A549 (cell line): ENCODE results near the gene RPS6KA4.

Source experiments
- CHD2 ChIP-seq: fragments of 150-350 bp; IDR thresholded peaks from 2 replicates; pipeline ENCODE4 v1.6.1; 2014; ENCODE audit warnings: low read length; ENCODE audit not compliant: partially characterized antibody
- E2F6 ChIP-seq: IDR thresholded peaks from 2 replicates; pipeline ENCODE4 v1.6.1; 2012; ENCODE audit warnings: low read depth, borderline replicate concordance
- RAD21 ChIP-seq, 2 experiments: fragments of >200 bp in 1 of 2; sonication (Bioruptor Twin) in 1 of 2; formaldehyde crosslinking in 1 of 2; IDR thresholded peaks in 1 of 2; conservative IDR thresholded peaks in 1 of 2; 2 replicates in 1 of 2; 3 replicates in 1 of 2; pipeline ENCODE4 v1.6.1; 2012 to 2018; ENCODE audit warnings: inconsistent platforms in 1 of 2
- SMC3 ChIP-seq: fragments of >200 bp; sonication (Bioruptor Twin); formaldehyde crosslinking; IDR thresholded peaks from 3 replicates; pipeline ENCODE4 v1.6.1; 2018; ENCODE audit warnings: inconsistent platforms
- TF ChIP-seq, protein P1 (sequence below): fragments of 250-450 bp; sonication (Bioruptor Pico); IDR thresholded peaks from 2 replicates; pipeline ENCODE4 v1.5.0; 2021; ENCODE audit warnings: mild to moderate bottlenecking, moderate library complexity, borderline replicate concordance
- TF ChIP-seq, protein P2 (sequence below): fragments of 200-600 bp; sonication (generic); IDR thresholded peaks from 2 replicates; pipeline ENCODE4 v1.6.1; 2016; ENCODE audit warnings: antibody characterized with exemption, mild to moderate bottlenecking, moderate library complexity
- TF ChIP-seq, protein P3 (sequence below): fragments of 450-650 bp; IDR thresholded peaks from 2 replicates; pipeline ENCODE4 v1.6.1; 2014; ENCODE audit warnings: antibody characterized with exemption

DNA sequence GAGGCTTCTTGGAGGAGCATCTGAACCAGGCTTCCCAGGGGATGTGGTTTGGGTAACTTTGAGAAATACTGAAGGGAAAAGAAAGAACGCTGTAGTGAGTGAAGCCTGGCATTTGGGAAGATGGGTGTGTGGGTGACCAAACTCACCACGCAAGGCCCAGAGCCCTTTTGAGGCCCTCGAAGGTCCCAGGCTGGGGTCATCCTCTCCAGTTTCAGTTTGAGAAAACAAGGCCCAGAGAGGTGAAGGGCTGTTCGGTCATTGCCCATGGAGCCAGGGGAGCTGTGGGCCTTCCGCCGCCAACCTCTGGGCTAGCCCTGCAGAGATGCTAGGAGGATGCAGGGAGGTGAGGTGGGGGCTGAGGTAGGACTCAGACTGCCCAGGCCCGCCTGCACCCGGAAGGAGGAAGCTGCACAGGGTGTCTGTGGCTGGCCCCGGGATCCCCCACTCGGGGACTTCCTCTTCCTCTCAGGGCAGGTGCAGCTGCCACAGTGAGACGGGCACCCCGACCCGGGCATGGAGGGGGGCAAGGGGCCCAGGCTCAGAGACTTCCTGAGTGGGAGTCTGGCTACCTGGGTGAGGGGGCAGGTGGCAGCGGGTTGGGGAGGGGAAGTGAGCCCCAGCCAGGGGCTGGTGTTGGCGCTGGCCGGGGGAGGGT is 19.1 kb upstream of the RPS6KA4 start, which contains the start of gene CCDC88B:
- TF ChIP-seq, protein P1, sequence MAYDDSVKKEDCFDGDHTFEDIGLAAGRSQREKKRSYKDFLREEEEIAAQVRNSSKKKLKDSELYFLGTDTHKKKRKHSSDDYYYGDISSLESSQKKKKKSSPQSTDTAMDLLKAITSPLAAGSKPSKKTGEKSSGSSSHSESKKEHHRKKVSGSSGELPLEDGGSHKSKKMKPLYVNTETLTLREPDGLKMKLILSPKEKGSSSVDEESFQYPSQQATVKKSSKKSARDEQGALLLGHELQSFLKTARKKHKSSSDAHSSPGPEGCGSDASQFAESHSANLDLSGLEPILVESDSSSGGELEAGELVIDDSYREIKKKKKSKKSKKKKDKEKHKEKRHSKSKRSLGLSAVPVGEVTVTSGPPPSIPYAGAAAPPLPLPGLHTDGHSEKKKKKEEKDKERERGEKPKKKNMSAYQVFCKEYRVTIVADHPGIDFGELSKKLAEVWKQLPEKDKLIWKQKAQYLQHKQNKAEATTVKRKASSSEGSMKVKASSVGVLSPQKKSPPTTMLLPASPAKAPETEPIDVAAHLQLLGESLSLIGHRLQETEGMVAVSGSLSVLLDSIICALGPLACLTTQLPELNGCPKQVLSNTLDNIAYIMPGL (CRISPR knock-in tag), result no peak
- TF ChIP-seq CHD2 (no peak), RAD21 (conservative IDR thresholded peaks at IDR 0.05 in 1 of 2, IDR thresholded peaks at IDR 0.05 in 1 of 2) (no peak), SMC3 (no peak), E2F6 (no peak)
- TF ChIP-seq, protein P2, sequence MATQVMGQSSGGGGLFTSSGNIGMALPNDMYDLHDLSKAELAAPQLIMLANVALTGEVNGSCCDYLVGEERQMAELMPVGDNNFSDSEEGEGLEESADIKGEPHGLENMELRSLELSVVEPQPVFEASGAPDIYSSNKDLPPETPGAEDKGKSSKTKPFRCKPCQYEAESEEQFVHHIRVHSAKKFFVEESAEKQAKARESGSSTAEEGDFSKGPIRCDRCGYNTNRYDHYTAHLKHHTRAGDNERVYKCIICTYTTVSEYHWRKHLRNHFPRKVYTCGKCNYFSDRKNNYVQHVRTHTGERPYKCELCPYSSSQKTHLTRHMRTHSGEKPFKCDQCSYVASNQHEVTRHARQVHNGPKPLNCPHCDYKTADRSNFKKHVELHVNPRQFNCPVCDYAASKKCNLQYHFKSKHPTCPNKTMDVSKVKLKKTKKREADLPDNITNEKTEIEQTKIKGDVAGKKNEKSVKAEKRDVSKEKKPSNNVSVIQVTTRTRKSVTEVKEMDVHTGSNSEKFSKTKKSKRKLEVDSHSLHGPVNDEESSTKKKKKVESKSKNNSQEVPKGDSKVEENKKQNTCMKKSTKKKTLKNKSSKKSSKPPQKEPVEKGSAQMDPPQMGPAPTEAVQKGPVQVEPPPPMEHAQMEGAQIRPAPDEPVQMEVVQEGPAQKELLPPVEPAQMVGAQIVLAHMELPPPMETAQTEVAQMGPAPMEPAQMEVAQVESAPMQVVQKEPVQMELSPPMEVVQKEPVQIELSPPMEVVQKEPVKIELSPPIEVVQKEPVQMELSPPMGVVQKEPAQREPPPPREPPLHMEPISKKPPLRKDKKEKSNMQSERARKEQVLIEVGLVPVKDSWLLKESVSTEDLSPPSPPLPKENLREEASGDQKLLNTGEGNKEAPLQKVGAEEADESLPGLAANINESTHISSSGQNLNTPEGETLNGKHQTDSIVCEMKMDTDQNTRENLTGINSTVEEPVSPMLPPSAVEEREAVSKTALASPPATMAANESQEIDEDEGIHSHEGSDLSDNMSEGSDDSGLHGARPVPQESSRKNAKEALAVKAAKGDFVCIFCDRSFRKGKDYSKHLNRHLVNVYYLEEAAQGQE, result no peak
- TF ChIP-seq, protein P3, sequence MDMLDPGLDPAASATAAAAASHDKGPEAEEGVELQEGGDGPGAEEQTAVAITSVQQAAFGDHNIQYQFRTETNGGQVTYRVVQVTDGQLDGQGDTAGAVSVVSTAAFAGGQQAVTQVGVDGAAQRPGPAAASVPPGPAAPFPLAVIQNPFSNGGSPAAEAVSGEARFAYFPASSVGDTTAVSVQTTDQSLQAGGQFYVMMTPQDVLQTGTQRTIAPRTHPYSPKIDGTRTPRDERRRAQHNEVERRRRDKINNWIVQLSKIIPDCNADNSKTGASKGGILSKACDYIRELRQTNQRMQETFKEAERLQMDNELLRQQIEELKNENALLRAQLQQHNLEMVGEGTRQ, result no peak
